B cell (primary cell): ENCODE results near the gene NPAS3. TPM values are rescaled to one million over a fixed set of nuclear protein-coding genes. Genes with fewer than 3 reads are reported as not detected.

Source experiments
- ATAC-seq: fragments of 200-7000 bp; cut with Tn5 transposase; one replicate; pipeline ENCODE4 v1.10.0; 2021; ENCODE audit warnings: low read depth, mild to moderate bottlenecking, moderate number of reproducible peaks, moderate library complexity
- CTCF ChIA-PET: fragments of 350-600 bp; sonication (Branson Sonifier 250); formaldehyde crosslinking; loops from one replicate; lab custom pipeline; 2021; ENCODE audit warnings: antibody characterized with exemption, inconsistent platforms; lab: Charles Lee
- POLR2A ChIA-PET: fragments of 350-600 bp; sonication (Branson Sonifier 250); formaldehyde crosslinking; loops from one replicate; lab custom pipeline; 2021; ENCODE audit warnings: antibody characterized with exemption; lab: Charles Lee
- DNase-seq: peaks from one replicate; pipeline ENCODE4 v3.0.0; 2013
- H2AFZ ChIP-seq: 2 replicates; pipeline ENCODE4 v1.6.1; 2012; ENCODE audit warnings: mild to moderate bottlenecking, low read depth, low read length; ENCODE audit not compliant: insufficient read depth, poor library complexity, severe bottlenecking
- H3K27ac ChIP-seq, 2 donors: 1 replicate in 1 of 2; 2 replicates in 1 of 2; pipeline ENCODE4 v1.5.1; 2012 to 2013; ENCODE audit warnings: low read length in 2 of 2, mild to moderate bottlenecking in 2 of 2, moderate library complexity in 1 of 2
- H3K27me3 ChIP-seq, 4 experiments: fragments of 200-600 bp in 1 of 4; sonication (generic) in 1 of 4; replicated peaks in 1 of 4; 1 replicate in 2 of 4; 2 replicates in 2 of 4; pipeline versions ENCODE4 v1.6.1 to v1.7.0; 2013 to 2016; ENCODE audit warnings: low read length in 3 of 4, mild to moderate bottlenecking in 2 of 4, mixed read lengths in 1 of 4, moderate library complexity in 1 of 4; ENCODE audit not compliant: insufficient read depth in 4 of 4, control insufficient read depth in 3 of 4; ENCODE audit errors: control extremely low read depth in 1 of 4
- H3K36me3 ChIP-seq, 2 experiments: replicated peaks in 1 of 2; 1 replicate in 1 of 2; 2 replicates in 1 of 2; pipeline versions ENCODE4 v1.6.1 to v1.7.1; 2013; ENCODE audit warnings: low read length in 1 of 2; ENCODE audit not compliant: insufficient read depth in 2 of 2, control insufficient read depth in 1 of 2; ENCODE audit errors: control extremely low read depth in 1 of 2, extremely low read depth in 1 of 2
- H3K4me1 ChIP-seq, 2 donors: fragments of 200-600 bp in 1 of 2; sonication (generic) in 1 of 2; 1 replicate in 1 of 2; 2 replicates in 1 of 2; pipeline versions ENCODE4 v1.5.1 to v1.6.1; 2013 to 2017; ENCODE audit warnings: low read length in 2 of 2; ENCODE audit not compliant: control insufficient read depth in 2 of 2, insufficient read depth in 2 of 2
- H3K4me2 ChIP-seq: replicated peaks from 2 replicates; pipeline ENCODE3; 2012; ENCODE audit warnings: mild to moderate bottlenecking, low read depth, low read length; ENCODE audit not compliant: poor library complexity, severe bottlenecking
- H3K4me3 ChIP-seq, 5 experiments: fragments of 200-600 bp in 1 of 5; sonication (generic) in 1 of 5; 1 replicate in 3 of 5; 2 replicates in 2 of 5; pipeline versions ENCODE4 v1.5.1 to v1.7.0; 2011 to 2016; ENCODE audit warnings: low read length in 4 of 5, mild to moderate bottlenecking in 4 of 5, low read depth in 2 of 5, control low read depth in 1 of 5, moderate library complexity in 1 of 5; ENCODE audit not compliant: insufficient read depth in 1 of 5; ENCODE audit errors: control extremely low read depth in 1 of 5, extremely low read depth in 1 of 5
- H3K79me2 ChIP-seq: fragments of 200-600 bp; sonication (generic); one replicate; pipeline ENCODE4 v1.6.0; 2016; ENCODE audit warnings: low read length; ENCODE audit not compliant: control insufficient read depth, insufficient read depth
- H3K9ac ChIP-seq: fragments of 200-600 bp; sonication (generic); 2 replicates; pipeline ENCODE4 v1.6.1; 2017; ENCODE audit warnings: mild to moderate bottlenecking, low read length, moderate library complexity
- H3K9me3 ChIP-seq, 3 donors: one replicate each; pipeline versions ENCODE4 v1.6.1 to v1.7.1; 2013; ENCODE audit warnings: low read length in 2 of 3; ENCODE audit not compliant: control insufficient read depth in 2 of 3, insufficient read depth in 1 of 3; ENCODE audit errors: control extremely low read depth in 1 of 3
- H4K20me1 ChIP-seq: 2 replicates; pipeline ENCODE4 v1.6.0; 2012; ENCODE audit warnings: mild to moderate bottlenecking, low read length; ENCODE audit not compliant: insufficient read depth, control insufficient read depth, poor library complexity, severe bottlenecking
- H3K27ac Mint-ChIP-seq: one replicate; pipeline ENCODE4 v1.8.0; 2021; ENCODE audit warnings: mixed read lengths
- H3K27me3 Mint-ChIP-seq: one replicate; pipeline ENCODE4 v1.8.0; 2021; ENCODE audit warnings: mixed read lengths
- H3K4me1 Mint-ChIP-seq: one replicate; pipeline ENCODE4 v1.8.0; 2021; ENCODE audit warnings: mixed read lengths
- H3K4me3 Mint-ChIP-seq: one replicate; pipeline ENCODE4 v1.8.0; 2021; ENCODE audit warnings: mixed read lengths
- H3K9me3 Mint-ChIP-seq: one replicate; pipeline ENCODE4 v1.8.0; 2022; ENCODE audit warnings: mixed read lengths; ENCODE audit not compliant: insufficient read depth
- EZH2 ChIP-seq: IDR thresholded peaks from 2 replicates; pipeline ENCODE4 v1.6.1; 2012; ENCODE audit warnings: borderline replicate concordance, low read depth, mild to moderate bottlenecking, moderate library complexity, low read length; ENCODE audit not compliant: insufficient read depth, poor library complexity, severe bottlenecking
- WGBS: methylation state at CpG from one replicate; pipeline ENCODE4 v1.1.5; 2013; ENCODE audit warnings: missing lambda C conversion rate; ENCODE audit not compliant: insufficient coverage; 5-methylcytosine and 5-hydroxymethylcytosine counted together
- intact Hi-C: fragments of 100-400 bp; cut with micrococcal nuclease; formaldehyde crosslinking; loops from one replicate; pipeline ENCODE4 v1.10.0; 2022
- polyA plus RNA-seq: library from polyadenylated mRNA; depleted of rRNA; stranded (reverse); fragments of >200 nt; gene quantifications from 2 replicates; pipeline ENCODE4 v1.2.3, GENCODE V29; 2012
- total RNA-seq, 2 donors: library from RNA; stranded (reverse); fragments of 120-200 nt in 1 of 2; gene quantifications; 1 replicate in 1 of 2; 2 replicates in 1 of 2; pipeline versions ENCODE4 v1.2.3 to v1.2.4, GENCODE V29; 2013 to 2022
- TF ChIP-seq, protein P1 (sequence below): fragments of 200-600 bp; IDR thresholded peaks from one replicate; pipeline ENCODE4 v1.8.0; 2022; ENCODE audit warnings: antibody characterized with exemption, mild to moderate bottlenecking

Gene NPAS3
- total and polyA plus RNA-seq, 2 donors (not counting 1 experiment from before 2014, with no cell fraction given), result not detected

DNA sequence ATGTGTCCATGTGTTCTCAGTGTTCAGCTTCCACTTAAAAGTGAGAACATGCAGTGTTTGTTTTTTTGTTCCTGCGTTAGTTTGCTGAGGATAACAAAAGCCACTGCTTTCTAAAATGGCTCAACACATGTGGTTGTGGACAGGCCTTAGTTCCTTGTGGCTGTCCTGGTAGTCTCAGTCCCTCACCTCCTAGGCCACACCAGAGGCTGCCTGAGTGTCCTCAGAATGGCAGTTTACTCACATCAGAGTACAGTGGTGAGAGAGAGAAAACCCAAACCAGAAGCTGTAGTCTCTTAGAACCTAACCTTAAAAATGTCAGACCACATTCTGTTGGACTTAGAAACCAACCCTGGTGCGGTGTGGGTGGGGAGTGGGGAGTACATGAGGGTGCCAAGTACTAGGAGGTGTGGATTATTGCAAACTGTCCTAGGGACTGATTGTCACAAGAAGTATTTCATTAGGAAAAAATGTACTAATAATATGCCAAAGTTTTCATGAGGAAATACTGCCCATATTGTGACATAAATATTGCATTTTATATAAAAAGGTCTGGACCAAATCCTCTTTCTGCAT, 30.4 kb downstream of the NPAS3 start:
- Mint-ChIP-seq H3K27ac (no peak overlapping the region), H3K27me3 (no peaks in the 10 kb centered on the region), H3K4me3 (no peak overlapping the region), H3K9me3 (no peaks in the 10 kb centered on the region), H3K4me1 (no peaks in the 10 kb centered on the region)
- TF ChIP-seq, protein P1, sequence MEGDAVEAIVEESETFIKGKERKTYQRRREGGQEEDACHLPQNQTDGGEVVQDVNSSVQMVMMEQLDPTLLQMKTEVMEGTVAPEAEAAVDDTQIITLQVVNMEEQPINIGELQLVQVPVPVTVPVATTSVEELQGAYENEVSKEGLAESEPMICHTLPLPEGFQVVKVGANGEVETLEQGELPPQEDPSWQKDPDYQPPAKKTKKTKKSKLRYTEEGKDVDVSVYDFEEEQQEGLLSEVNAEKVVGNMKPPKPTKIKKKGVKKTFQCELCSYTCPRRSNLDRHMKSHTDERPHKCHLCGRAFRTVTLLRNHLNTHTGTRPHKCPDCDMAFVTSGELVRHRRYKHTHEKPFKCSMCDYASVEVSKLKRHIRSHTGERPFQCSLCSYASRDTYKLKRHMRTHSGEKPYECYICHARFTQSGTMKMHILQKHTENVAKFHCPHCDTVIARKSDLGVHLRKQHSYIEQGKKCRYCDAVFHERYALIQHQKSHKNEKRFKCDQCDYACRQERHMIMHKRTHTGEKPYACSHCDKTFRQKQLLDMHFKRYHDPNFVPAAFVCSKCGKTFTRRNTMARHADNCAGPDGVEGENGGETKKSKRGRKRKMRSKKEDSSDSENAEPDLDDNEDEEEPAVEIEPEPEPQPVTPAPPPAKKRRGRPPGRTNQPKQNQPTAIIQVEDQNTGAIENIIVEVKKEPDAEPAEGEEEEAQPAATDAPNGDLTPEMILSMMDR, result no peak
- TF ChIP-seq EZH2, result no peak
- ChIA-PET CTCF (no interaction called here), POLR2A (no interaction called here)
- ATAC-seq (no peak), DNase-seq (no peak)
- Histone ChIP-seq H3K4me2 (no peak overlapping the region), H3K79me2 (no peaks in the 10 kb centered on the region), H3K9ac (no peak overlapping the region), H3K27ac (no peak overlapping the region), H3K27me3 (no peaks in the 10 kb centered on the region), H3K4me3 (no peak overlapping the region), H3K4me1 (no peaks in the 10 kb centered on the region), H4K20me1 (no peaks in the 10 kb centered on the region), H3K9me3 (no peaks in the 10 kb centered on the region), H2AFZ (no peak overlapping the region), H3K36me3 (no peaks in the 10 kb centered on the region)
- intact Hi-C loops, result no loop called here
- 80% methylated on average over 1 of the region's 2 CpGs for WGBS

DNA sequence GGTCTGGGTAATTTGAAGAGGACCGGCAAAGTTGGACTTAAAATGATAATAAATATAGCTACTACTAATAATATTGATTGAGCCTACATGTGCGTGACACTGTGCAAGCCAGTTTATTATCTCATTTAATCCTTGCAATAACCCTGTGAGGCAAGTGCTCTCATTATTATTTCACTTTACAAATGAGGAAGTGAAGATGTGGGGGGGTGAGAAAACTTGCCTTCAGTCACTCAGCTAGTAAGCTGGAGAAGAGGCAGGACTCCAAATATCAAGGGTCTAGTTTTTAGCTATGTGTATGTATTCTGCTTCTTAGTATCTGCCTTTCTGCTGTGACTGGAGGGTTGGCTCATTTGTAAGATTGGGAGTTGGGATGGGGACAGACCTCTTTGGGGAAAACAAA, 39.2 kb downstream of the NPAS3 start:
- Histone ChIP-seq H3K4me2 (no peak overlapping the region), H3K4me1 (no peaks in the 10 kb centered on the region), H3K27ac (no peak overlapping the region), H2AFZ (no peak overlapping the region), H3K9ac (no peak overlapping the region), H3K9me3 (no peaks in the 10 kb centered on the region), H4K20me1 (no peaks in the 10 kb centered on the region), H3K27me3 (no peaks in the 10 kb centered on the region), H3K36me3 (no peaks in the 10 kb centered on the region), H3K4me3 (no peak overlapping the region), H3K79me2 (no peaks in the 10 kb centered on the region)
- ChIA-PET POLR2A (no interaction called here), CTCF (no interaction called here)
- Mint-ChIP-seq H3K27ac (no peak overlapping the region), H3K9me3 (no peaks in the 10 kb centered on the region), H3K4me3 (no peak overlapping the region), H3K27me3 (no peaks in the 10 kb centered on the region), H3K4me1 (no peaks in the 10 kb centered on the region)
- intact Hi-C loops, result no loop called here
- WGBS, result no CpG with 5 or more reads among the region's 2 CpGs
- DNase-seq, result no peak
- no peak for ATAC-seq
- no peak for TF ChIP-seq EZH2
- TF ChIP-seq, protein P1, result no peak
